ENCODE results near the gene REX1BD. TPM values are rescaled to one million over a fixed set of nuclear protein-coding genes. Genes with fewer than 3 reads are reported as not detected.
"Not testable (repeated sequence)": the region's sequence is repeated elsewhere in the genome, so short reads cannot be mapped to it uniquely, and the experiment has no call there.

The REX1BD gene
- polyA plus RNA-seq, 2 donors: 48.4 to 59.0 TPM

- Histone ChIP-seq H3K27me3 (ENCODE audit: control insufficient read depth in 1 of 2, insufficient read depth in 2 of 2, low read length in 2 of 2) (no peaks in the 10 kb centered on the region), H3K4me1 (ENCODE audit: control insufficient read depth in 2 of 2, insufficient read depth in 2 of 2, low read length in 1 of 2) (peaks cover 11 to 12% of the 10 kb centered on the region in 2 donors), H3K27ac (ENCODE audit: low read depth in 2 of 2, low read length in 1 of 2) (no peak overlapping the region), H3K9me3 (ENCODE audit: control insufficient read depth in 2 of 2, insufficient read depth in 1 of 2, low read depth in 1 of 2, low read length in 1 of 2) (peaks cover 0 to 4% of the 10 kb centered on the region in 2 donors), H3K4me3 (ENCODE audit: low read depth in 1 of 2, low read length in 2 of 2) (no peak overlapping the region), H3K36me3 (ENCODE audit: control insufficient read depth in 2 of 2, insufficient read depth in 2 of 2, low read length in 1 of 2) (peaks cover 0 to 5% of the 10 kb centered on the region in 2 donors)
- 87% methylated on average over 22 of the region's 22 CpGs for WGBS, 2 donors
These were observed 3.3 kb downstream of the REX1BD start for GRCh38 chr19:18591735-18592385.

GRCh38 chr19:18592732-18593131 is 4.1 kb downstream of the REX1BD start:
- not testable (repeated sequence) for H3K27me3 ChIP-seq (ENCODE audit: control insufficient read depth in 1 of 2, insufficient read depth in 2 of 2, low read length in 2 of 2); H3K27ac ChIP-seq (ENCODE audit: low read depth in 2 of 2, low read length in 1 of 2); H3K4me3 ChIP-seq (ENCODE audit: low read depth in 1 of 2, low read length in 2 of 2); H3K9me3 ChIP-seq (ENCODE audit: control insufficient read depth in 2 of 2, insufficient read depth in 1 of 2, low read depth in 1 of 2, low read length in 1 of 2); H3K36me3 ChIP-seq (ENCODE audit: control insufficient read depth in 2 of 2, insufficient read depth in 2 of 2, low read length in 1 of 2)
- WGBS, 2 donors: 74 to 79% methylated on average over 5 of the region's 5 CpGs
- peaks cover 11 to 12% of the 10 kb centered on the region in 2 donors for H3K4me1 ChIP-seq (ENCODE audit: control insufficient read depth in 2 of 2, insufficient read depth in 2 of 2, low read length in 1 of 2)

- Histone ChIP-seq H3K36me3 (ENCODE audit: control insufficient read depth in 2 of 2, insufficient read depth in 2 of 2, low read length in 1 of 2) (peaks cover 0 to 5% of the 10 kb centered on the region in 2 donors), H3K4me1 (ENCODE audit: control insufficient read depth in 2 of 2, insufficient read depth in 2 of 2, low read length in 1 of 2) (peaks cover 9 to 12% of the 10 kb centered on the region in 2 donors), H3K27ac (ENCODE audit: low read depth in 2 of 2, low read length in 1 of 2) (peak overlapping the region in 1 of 2 donors; percentile 22), H3K4me3 (ENCODE audit: low read depth in 1 of 2, low read length in 2 of 2) (no peak overlapping the region), H3K27me3 (ENCODE audit: control insufficient read depth in 1 of 2, insufficient read depth in 2 of 2, low read length in 2 of 2) (no peaks in the 10 kb centered on the region), H3K9me3 (ENCODE audit: control insufficient read depth in 2 of 2, insufficient read depth in 1 of 2, low read depth in 1 of 2, low read length in 1 of 2) (peaks cover 0 to 4% of the 10 kb centered on the region in 2 donors)
- WGBS, 2 donors: 41 to 43% methylated on average over 25 of the region's 25 CpGs
These were observed 4.9 kb downstream of the REX1BD start for GRCh38 chr19:18593367-18594095.

- Histone ChIP-seq H3K27ac (ENCODE audit: low read depth in 2 of 2, low read length in 1 of 2) (peak overlapping the region in 1 of 2 donors; percentile 22), H3K27me3 (ENCODE audit: control insufficient read depth in 1 of 2, insufficient read depth in 2 of 2, low read length in 2 of 2) (no peaks in the 10 kb centered on the region), H3K4me1 (ENCODE audit: control insufficient read depth in 2 of 2, insufficient read depth in 2 of 2, low read length in 1 of 2) (peaks cover 9 to 10% of the 10 kb centered on the region in 2 donors), H3K4me3 (ENCODE audit: low read depth in 1 of 2, low read length in 2 of 2) (peak overlapping the region in 1 of 2 donors; percentile 7), H3K36me3 (ENCODE audit: control insufficient read depth in 2 of 2, insufficient read depth in 2 of 2, low read length in 1 of 2) (peaks cover 0 to 5% of the 10 kb centered on the region in 2 donors), H3K9me3 (ENCODE audit: control insufficient read depth in 2 of 2, insufficient read depth in 1 of 2, low read depth in 1 of 2, low read length in 1 of 2) (peaks cover 0 to 4% of the 10 kb centered on the region in 2 donors)
- 1% methylated on average over 47 to 54 of the region's 54 CpGs for WGBS, 2 donors
These were observed 5.7 kb downstream of the REX1BD start for GRCh38 chr19:18594096-18594823.

GRCh38 chr19:18594824-18595373 is 6.3 kb downstream of the REX1BD start:
- Histone ChIP-seq H3K27ac (ENCODE audit: low read depth in 2 of 2, low read length in 1 of 2) (no peak overlapping the region), H3K4me3 (ENCODE audit: low read depth in 1 of 2, low read length in 2 of 2) (peak overlapping the region in 1 of 2 donors; percentile 7), H3K36me3 (ENCODE audit: control insufficient read depth in 2 of 2, insufficient read depth in 2 of 2, low read length in 1 of 2) (peaks cover 0 to 5% of the 10 kb centered on the region in 2 donors), H3K4me1 (ENCODE audit: control insufficient read depth in 2 of 2, insufficient read depth in 2 of 2, low read length in 1 of 2) (peaks cover 3 to 7% of the 10 kb centered on the region in 2 donors), H3K9me3 (ENCODE audit: control insufficient read depth in 2 of 2, insufficient read depth in 1 of 2, low read depth in 1 of 2, low read length in 1 of 2) (peaks cover 0 to 4% of the 10 kb centered on the region in 2 donors), H3K27me3 (ENCODE audit: control insufficient read depth in 1 of 2, insufficient read depth in 2 of 2, low read length in 2 of 2) (no peaks in the 10 kb centered on the region)
- 26 to 32% methylated on average over 17 to 26 of the region's 26 CpGs for WGBS, 2 donors

- peaks cover 3 to 5% of the 10 kb centered on the region in 2 donors for H3K4me1 ChIP-seq (ENCODE audit: control insufficient read depth in 2 of 2, insufficient read depth in 2 of 2, low read length in 1 of 2)
- 67 to 71% methylated on average over 6 of the region's 6 CpGs for WGBS, 2 donors
- no peak overlapping the region for H3K4me3 ChIP-seq (ENCODE audit: low read depth in 1 of 2, low read length in 2 of 2)
- H3K9me3 ChIP-seq (ENCODE audit: control insufficient read depth in 2 of 2, insufficient read depth in 1 of 2, low read depth in 1 of 2, low read length in 1 of 2): peaks cover 0 to 4% of the 10 kb centered on the region in 2 donors
- peaks cover 0 to 5% of the 10 kb centered on the region in 2 donors for H3K36me3 ChIP-seq (ENCODE audit: control insufficient read depth in 2 of 2, insufficient read depth in 2 of 2, low read length in 1 of 2)
- H3K27me3 ChIP-seq (ENCODE audit: control insufficient read depth in 1 of 2, insufficient read depth in 2 of 2, low read length in 2 of 2): no peaks in the 10 kb centered on the region
- no peak overlapping the region for H3K27ac ChIP-seq (ENCODE audit: low read depth in 2 of 2, low read length in 1 of 2)
These were observed 6.9 kb downstream of the REX1BD start for GRCh38 chr19:18595475-18595874.

- H3K4me1 ChIP-seq (ENCODE audit: control insufficient read depth in 2 of 2, insufficient read depth in 2 of 2, low read length in 1 of 2): peaks cover 3 to 5% of the 10 kb centered on the region in 2 donors
- H3K4me3 ChIP-seq (ENCODE audit: low read depth in 1 of 2, low read length in 2 of 2): no peak overlapping the region
- 35 to 45% methylated on average over 21 of the region's 21 CpGs for WGBS, 2 donors
- no peaks in the 10 kb centered on the region for H3K27me3 ChIP-seq (ENCODE audit: control insufficient read depth in 1 of 2, insufficient read depth in 2 of 2, low read length in 2 of 2)
- H3K36me3 ChIP-seq (ENCODE audit: control insufficient read depth in 2 of 2, insufficient read depth in 2 of 2, low read length in 1 of 2): no peaks in the 10 kb centered on the region
- no peaks in the 10 kb centered on the region for H3K9me3 ChIP-seq (ENCODE audit: control insufficient read depth in 2 of 2, insufficient read depth in 1 of 2, low read depth in 1 of 2, low read length in 1 of 2)
- no peak overlapping the region for H3K27ac ChIP-seq (ENCODE audit: low read depth in 2 of 2, low read length in 1 of 2)
These were observed 8.2 kb downstream of the REX1BD start for GRCh38 chr19:18596752-18597157.

- no peaks in the 10 kb centered on the region for H3K36me3 ChIP-seq (ENCODE audit: control insufficient read depth in 2 of 2, insufficient read depth in 2 of 2, low read length in 1 of 2)
- H3K27me3 ChIP-seq (ENCODE audit: control insufficient read depth in 1 of 2, insufficient read depth in 2 of 2, low read length in 2 of 2): no peaks in the 10 kb centered on the region
- H3K4me3 ChIP-seq (ENCODE audit: low read depth in 1 of 2, low read length in 2 of 2): no peak overlapping the region
- WGBS, 2 donors: 48 to 61% methylated on average over 25 of the region's 25 CpGs
- peaks cover 3 to 5% of the 10 kb centered on the region in 2 donors for H3K4me1 ChIP-seq (ENCODE audit: control insufficient read depth in 2 of 2, insufficient read depth in 2 of 2, low read length in 1 of 2)
- no peaks in the 10 kb centered on the region for H3K9me3 ChIP-seq (ENCODE audit: control insufficient read depth in 2 of 2, insufficient read depth in 1 of 2, low read depth in 1 of 2, low read length in 1 of 2)
- no peak overlapping the region for H3K27ac ChIP-seq (ENCODE audit: low read depth in 2 of 2, low read length in 1 of 2)
These were observed 9.4 kb downstream of the REX1BD start for GRCh38 chr19:18597809-18598660.

Data from esophagus (tissue), 2 donors.